ENCODE data around the gene YPEL4.

The YPEL4 gene

GRCh38 chr11:57632116-57632515 lies 17.6 kb downstream of the YPEL4 start:
- DNase-seq (ENCODE audit: low spot score): no peak

GRCh38 chr11:57630171-57630570 lies 19.5 kb downstream of the YPEL4 start:
- DNase-seq (ENCODE audit: low spot score): no peak

- no peak for DNase-seq (ENCODE audit: low spot score)
Observed at GRCh38 chr11:57626895-57627294, 22.8 kb downstream of the YPEL4 start.

- DNase-seq (ENCODE audit: low spot score): no peak
Observed at GRCh38 chr11:57624864-57625263, 24.8 kb downstream of the YPEL4 start.

GRCh38 chr11:57622263-57622662 lies 27.4 kb downstream of the YPEL4 start:
- DNase-seq (ENCODE audit: low spot score): no peak

GRCh38 chr11:57620467-57620866 lies 29.2 kb downstream of the YPEL4 start:
- no peak for DNase-seq (ENCODE audit: low spot score)

- DNase-seq (ENCODE audit: low spot score): no peak
Observed at GRCh38 chr11:57619331-57619730, 30.4 kb downstream of the YPEL4 start.

GRCh38 chr11:57618438-57618837 lies 31.3 kb downstream of the YPEL4 start:
- no peak for DNase-seq (ENCODE audit: low spot score)

GRCh38 chr11:57616595-57616994 lies 33.1 kb downstream of the YPEL4 start:
- DNase-seq (ENCODE audit: low spot score): no peak

GRCh38 chr11:57615308-57615707 lies 34.4 kb downstream of the YPEL4 start:
- DNase-seq (ENCODE audit: low spot score): no peak

GRCh38 chr11:57614234-57614772 lies 35.4 kb downstream of the YPEL4 start:
- no peak for DNase-seq (ENCODE audit: low spot score)

- DNase-seq (ENCODE audit: low spot score): no peak
Observed at GRCh38 chr11:57610170-57610569, 39.5 kb downstream of the YPEL4 start.

- no peak for DNase-seq (ENCODE audit: low spot score)
Observed at GRCh38 chr11:57605028-57605420, 44.7 kb downstream of the YPEL4 start.

GRCh38 chr11:57604296-57605027 lies 45.2 kb downstream of the YPEL4 start:
- DNase-seq (ENCODE audit: low spot score): no peak

GRCh38 chr11:57601297-57601696 lies 48.4 kb downstream of the YPEL4 start:
- no peak for DNase-seq (ENCODE audit: low spot score)

- no peak for DNase-seq (ENCODE audit: low spot score)
Observed at GRCh38 chr11:57599381-57599780, 50.3 kb downstream of the YPEL4 start.

- DNase-seq (ENCODE audit: low spot score): no peak
Observed at GRCh38 chr11:57598831-57599155, 50.9 kb downstream of the YPEL4 start.

- DNase-seq (ENCODE audit: low spot score): no peak
Observed at GRCh38 chr11:57597916-57598830, 51.5 kb downstream of the YPEL4 start.

- no peak for DNase-seq (ENCODE audit: low spot score)
Observed at GRCh38 chr11:57597461-57597915, 52.2 kb downstream of the YPEL4 start, which contains the start of gene SERPING1. SERPING1 (plus strand) TSS chr11:57597685; CDS start chr11:57598271, 586 bp downstream.

- DNase-seq (ENCODE audit: low spot score): no peak
Observed at GRCh38 chr11:57596266-57596885, 53.3 kb downstream of the YPEL4 start.

Data from CD4-positive, alpha-beta T cell treated with Interleukin-6 at 100 ng/mL for 8 hours (primary cell).